Endothelial cell of umbilical vein (primary cell): ENCODE results near the gene N4BP3. TPM values are rescaled to one million over a fixed set of nuclear protein-coding genes. Genes with fewer than 3 reads are reported as not detected.

Experiments
- BruUV-seq: library from RNA; stranded (reverse); fragments of 400-500 nt; replicated peaks from 2 replicates; lab custom pipeline; 2021; lab: Mats Ljungman, UMichigan
- CTCF ChIA-PET: fragments of 300-600, 350-600 bp; sonication (Branson Sonifier 250); formaldehyde crosslinking; loops from one replicate; lab custom pipeline; 2021; ENCODE audit warnings: antibody characterized with exemption, inconsistent platforms; lab: Charles Lee
- POLR2A ChIA-PET: fragments of 300-600, 350-600 bp; sonication (Branson Sonifier 250); formaldehyde crosslinking; loops from one replicate; lab custom pipeline; 2021; ENCODE audit warnings: antibody characterized with exemption, inconsistent platforms; lab: Charles Lee
- DNase-seq: peaks from one replicate; pipeline ENCODE4 v3.0.0-alpha.2; 2011; ENCODE audit warnings: low read depth, low spot score
- FAIRE-seq: peaks from 2 replicates; lab custom pipeline; 2011; peaks lifted over from hg19 to GRCh38; lab: Jason Lieb, UNC
- H2AFZ ChIP-seq: 2 replicates; pipeline ENCODE4 v1.6.0; 2012; ENCODE audit warnings: low read depth, low read length, control low read depth, inconsistent platforms
- H3K27ac ChIP-seq: 2 replicates; pipeline ENCODE4 v1.5.1; 2011; ENCODE audit warnings: low read depth, mild to moderate bottlenecking, control low read depth, low read length, moderate library complexity; ENCODE audit not compliant: insufficient read depth
- H3K27me3 ChIP-seq, 2 experiments: 2 replicates each; pipeline versions ENCODE4 v1.6.0 to v1.6.1; 2011; ENCODE audit warnings: low read length in 2 of 2, mixed read lengths in 1 of 2; ENCODE audit not compliant: control insufficient read depth in 2 of 2, insufficient read depth in 2 of 2
- H3K36me3 ChIP-seq, 2 experiments: 2 replicates in 1 of 2; 3 replicates in 1 of 2; pipeline ENCODE4 v1.5.1; 2011; ENCODE audit warnings: low read length in 2 of 2, mild to moderate bottlenecking in 1 of 2, moderate library complexity in 1 of 2; ENCODE audit not compliant: control insufficient read depth in 2 of 2, insufficient read depth in 2 of 2; ENCODE audit errors: extremely low read depth in 1 of 2
- H3K4me1 ChIP-seq: 3 replicates; pipeline ENCODE4 v1.5.1; 2011; ENCODE audit warnings: mild to moderate bottlenecking, low read length; ENCODE audit not compliant: control insufficient read depth, insufficient read depth; ENCODE audit errors: extremely low read depth
- H3K4me2 ChIP-seq: 2 replicates; pipeline ENCODE4 v1.6.1; 2011; ENCODE audit warnings: low read length, control low read depth, mixed read lengths; ENCODE audit not compliant: insufficient read depth
- H3K4me3 ChIP-seq, 3 experiments: fragments of 200-600 bp in 1 of 3; sonication (generic), shearing (Covaris generic) in 1 of 3; replicated peaks in 1 of 3; 2 replicates each; pipeline ENCODE4 v1.5.1; 2011 to 2016; ENCODE audit warnings: control low read depth in 3 of 3, low read length in 3 of 3, mild to moderate bottlenecking in 2 of 3, inconsistent platforms in 1 of 3, low read depth in 1 of 3, moderate library complexity in 1 of 3; ENCODE audit not compliant: insufficient read depth in 1 of 3
- H3K79me2 ChIP-seq: 2 replicates; pipeline ENCODE4 v1.6.0; 2012; ENCODE audit warnings: low read length, inconsistent platforms; ENCODE audit not compliant: control insufficient read depth, insufficient read depth
- H3K9ac ChIP-seq: replicated peaks from 2 replicates; pipeline ENCODE3; 2011; ENCODE audit warnings: low read length, control low read depth; ENCODE audit not compliant: insufficient read depth; ENCODE audit errors: extremely low read depth
- H3K9me1 ChIP-seq: replicated peaks from 3 replicates; pipeline ENCODE4 v1.6.0; 2011; ENCODE audit warnings: mild to moderate bottlenecking, low read length; ENCODE audit not compliant: control insufficient read depth, insufficient read depth; ENCODE audit errors: extremely low read depth
- H3K9me3 ChIP-seq: replicated peaks from 2 replicates; pipeline ENCODE4 v1.5.1; 2012; ENCODE audit warnings: low read length, inconsistent platforms; ENCODE audit not compliant: control insufficient read depth, insufficient read depth
- H4K20me1 ChIP-seq: replicated peaks from 2 replicates; pipeline ENCODE3; 2011; ENCODE audit warnings: mild to moderate bottlenecking, low read length; ENCODE audit not compliant: control insufficient read depth, insufficient read depth; ENCODE audit errors: extremely low read depth
- EZH2 ChIP-seq: IDR thresholded peaks from 2 replicates; pipeline ENCODE4 v1.6.1; 2012; ENCODE audit warnings: borderline replicate concordance, low read depth, mild to moderate bottlenecking, moderate library complexity, low read length, inconsistent platforms; ENCODE audit not compliant: severe bottlenecking
- FOS ChIP-seq: IDR thresholded peaks from 2 replicates; pipeline ENCODE4 v1.6.1; 2011; ENCODE audit warnings: mild to moderate bottlenecking, low read length, moderate library complexity, borderline replicate concordance; ENCODE audit not compliant: insufficient read depth
- GATA2 ChIP-seq: IDR thresholded peaks from 2 replicates; pipeline ENCODE4 v1.7.0; 2011; ENCODE audit warnings: low read depth, mild to moderate bottlenecking, moderate library complexity, mixed read lengths, low read length; ENCODE audit not compliant: insufficient read length, insufficient read depth
- JUN ChIP-seq: IDR thresholded peaks from 2 replicates; pipeline ENCODE4 v1.6.1; 2011; ENCODE audit warnings: borderline replicate concordance, low read depth; ENCODE audit not compliant: insufficient read length, insufficient read depth
- MAX ChIP-seq: IDR thresholded peaks from 2 replicates; pipeline ENCODE4 v1.6.1; 2011; ENCODE audit not compliant: insufficient read depth, insufficient read length
- MYC ChIP-seq: IDR thresholded peaks from one replicate; pipeline ENCODE4 v1.6.1; 2011; ENCODE audit warnings: mild to moderate bottlenecking, low read depth, low read length
- POLR2A ChIP-seq: IDR thresholded peaks from 2 replicates; pipeline ENCODE4 v1.6.1; 2012; ENCODE audit warnings: low read depth, mild to moderate bottlenecking, control low read depth, low read length
- POLR2AphosphoS5 ChIP-seq: IDR thresholded peaks from 2 replicates; pipeline ENCODE4 v1.6.1; 2012; ENCODE audit warnings: low read depth, mild to moderate bottlenecking, control low read depth, low read length, moderate library complexity; ENCODE audit not compliant: insufficient read depth
- dilution Hi-C: fragments of 300-500 bp; cut with MboI; formaldehyde crosslinking; loops from one replicate; pipeline ENCODE4 v1.15.0; 2019; ENCODE audit warnings: low sequenced_read_pairs; ENCODE audit not compliant: extremely low pct_ligation_motif_present
- intact Hi-C: fragments of 100-400 bp; cut with micrococcal nuclease; formaldehyde crosslinking; loops from one replicate; pipeline ENCODE4 v1.10.0; 2022
- polyA plus RNA-seq, 4 experiments: library from polyadenylated mRNA; depleted of rRNA in 3 of 4; stranded (reverse) in 3 of 4; unstranded in 1 of 4; fragments of >200 nt; gene quantifications; 2 replicates each; pipeline versions ENCODE4 v1.2.1 to v1.2.3, GENCODE V29; 2011 to 2012; ENCODE audit warnings: missing spikeins in 1 of 4
- total RNA-seq: library from RNA; stranded (reverse); gene quantifications from 2 replicates; pipeline ENCODE4 v1.2.3, GENCODE V29; 2021
- TF ChIP-seq, protein P1 (sequence below), 2 donors: IDR thresholded peaks; 1 replicate in 1 of 2; 2 replicates in 1 of 2; pipeline ENCODE4 v1.5.1; 2011; ENCODE audit warnings: low read length in 2 of 2, mild to moderate bottlenecking in 2 of 2, moderate library complexity in 2 of 2, control low read depth in 1 of 2, inconsistent platforms in 1 of 2, low read depth in 1 of 2; ENCODE audit not compliant: insufficient read depth in 1 of 2; ENCODE audit errors: extremely low read depth in 1 of 2

N4BP3 gene
- total and polyA plus RNA-seq, 2 donors (not counting 3 experiments of a cell fraction or from before 2014, with no cell fraction given) = 11.8 to 38.2 TPM

DNA sequence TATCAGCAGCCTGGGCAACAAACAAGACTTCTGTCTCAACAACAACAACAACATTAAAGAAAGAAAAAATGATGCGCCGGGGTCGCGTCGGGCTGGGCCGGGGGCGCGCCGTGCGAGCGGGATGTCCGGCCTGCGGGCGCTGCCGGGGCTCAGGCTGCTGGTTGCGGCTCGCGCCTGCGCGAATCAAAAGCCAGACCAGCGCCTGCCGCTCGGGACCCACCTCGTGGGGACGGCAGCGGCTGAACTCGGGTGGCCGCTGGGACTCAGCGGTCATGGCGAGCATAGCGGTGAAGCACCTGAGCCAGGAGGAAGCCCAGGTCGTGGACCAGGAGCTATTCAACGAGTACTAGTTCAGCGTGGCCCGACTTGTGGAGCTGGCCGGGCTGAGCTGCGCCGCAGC, 52.2 kb downstream of the N4BP3 start:
- no peaks in the 10 kb centered on the region for H3K4me1 ChIP-seq
- H3K9me3 ChIP-seq = no peaks in the 10 kb centered on the region
- H2AFZ ChIP-seq = peak overlapping the region; percentile 44
- no peak for TF ChIP-seq MYC
- TF ChIP-seq JUN = no peak
- no peak for TF ChIP-seq POLR2AphosphoS5
- H3K4me3 ChIP-seq = no peak overlapping the region
- H3K4me2 ChIP-seq = no peak overlapping the region
- POLR2A ChIA-PET = no interaction called here
- no peak overlapping the region for H3K27ac ChIP-seq
- no peak for FAIRE-seq
- H3K27me3 ChIP-seq = peaks cover 4 to 7% of the 10 kb centered on the region in 2 experiments
- DNase-seq = no peak
- dilution Hi-C loops = no loop called here
- H3K9ac ChIP-seq = no peak overlapping the region
- no peaks in the 10 kb centered on the region for H3K36me3 ChIP-seq
- intact Hi-C loops = loop anchor here (2.0 kb wide), 1 partner anchor 39 kb away; the partner anchor contains the start of gene HNRNPAB
- no peaks in the 10 kb centered on the region for H3K9me1 ChIP-seq
- no peaks in the 10 kb centered on the region for H4K20me1 ChIP-seq
- CTCF ChIA-PET = interaction anchor here (5.1 kb wide), 1 partner anchor 89 kb away, joined by 58 read pairs; no protein-coding TSS in a partner anchor
- H3K79me2 ChIP-seq = no peaks in the 10 kb centered on the region
- BruUV-seq = no TSS peak

GRCh38 chr5:178170455-178170854, 57.1 kb downstream of the N4BP3 start:
- Histone ChIP-seq H3K4me3 (no peak overlapping the region), H3K79me2 (no peaks in the 10 kb centered on the region), H3K9me3 (no peaks in the 10 kb centered on the region), H3K9me1 (no peaks in the 10 kb centered on the region), H4K20me1 (no peaks in the 10 kb centered on the region), H3K36me3 (no peaks in the 10 kb centered on the region), H3K4me1 (no peaks in the 10 kb centered on the region), H2AFZ (no peak overlapping the region), H3K27me3 (peaks cover 4 to 7% of the 10 kb centered on the region in 2 experiments), H3K27ac (no peak overlapping the region), H3K9ac (no peak overlapping the region), H3K4me2 (no peak overlapping the region)
- intact Hi-C loops = no loop called here
- CTCF ChIA-PET = no interaction called here
- BruUV-seq = no TSS peak
- TF ChIP-seq GATA2 (no peak), EZH2 (no peak), MAX (no peak), MYC (no peak), FOS (no peak), POLR2A (no peak), JUN (no peak)
- TF ChIP-seq, protein P1, sequence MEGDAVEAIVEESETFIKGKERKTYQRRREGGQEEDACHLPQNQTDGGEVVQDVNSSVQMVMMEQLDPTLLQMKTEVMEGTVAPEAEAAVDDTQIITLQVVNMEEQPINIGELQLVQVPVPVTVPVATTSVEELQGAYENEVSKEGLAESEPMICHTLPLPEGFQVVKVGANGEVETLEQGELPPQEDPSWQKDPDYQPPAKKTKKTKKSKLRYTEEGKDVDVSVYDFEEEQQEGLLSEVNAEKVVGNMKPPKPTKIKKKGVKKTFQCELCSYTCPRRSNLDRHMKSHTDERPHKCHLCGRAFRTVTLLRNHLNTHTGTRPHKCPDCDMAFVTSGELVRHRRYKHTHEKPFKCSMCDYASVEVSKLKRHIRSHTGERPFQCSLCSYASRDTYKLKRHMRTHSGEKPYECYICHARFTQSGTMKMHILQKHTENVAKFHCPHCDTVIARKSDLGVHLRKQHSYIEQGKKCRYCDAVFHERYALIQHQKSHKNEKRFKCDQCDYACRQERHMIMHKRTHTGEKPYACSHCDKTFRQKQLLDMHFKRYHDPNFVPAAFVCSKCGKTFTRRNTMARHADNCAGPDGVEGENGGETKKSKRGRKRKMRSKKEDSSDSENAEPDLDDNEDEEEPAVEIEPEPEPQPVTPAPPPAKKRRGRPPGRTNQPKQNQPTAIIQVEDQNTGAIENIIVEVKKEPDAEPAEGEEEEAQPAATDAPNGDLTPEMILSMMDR (IDR thresholded peaks at IDR 0.05; ENCODE audit: extremely low read depth in 1 of 2, insufficient read depth in 1 of 2, low read depth in 1 of 2, low read length in 2 of 2) = no peak
- FAIRE-seq (no peak), DNase-seq (no peak)
- dilution Hi-C loops = no loop called here
- POLR2A ChIA-PET = no interaction called here
